Measurements from ENCODE around the gene SMARCB1.

DNA sequence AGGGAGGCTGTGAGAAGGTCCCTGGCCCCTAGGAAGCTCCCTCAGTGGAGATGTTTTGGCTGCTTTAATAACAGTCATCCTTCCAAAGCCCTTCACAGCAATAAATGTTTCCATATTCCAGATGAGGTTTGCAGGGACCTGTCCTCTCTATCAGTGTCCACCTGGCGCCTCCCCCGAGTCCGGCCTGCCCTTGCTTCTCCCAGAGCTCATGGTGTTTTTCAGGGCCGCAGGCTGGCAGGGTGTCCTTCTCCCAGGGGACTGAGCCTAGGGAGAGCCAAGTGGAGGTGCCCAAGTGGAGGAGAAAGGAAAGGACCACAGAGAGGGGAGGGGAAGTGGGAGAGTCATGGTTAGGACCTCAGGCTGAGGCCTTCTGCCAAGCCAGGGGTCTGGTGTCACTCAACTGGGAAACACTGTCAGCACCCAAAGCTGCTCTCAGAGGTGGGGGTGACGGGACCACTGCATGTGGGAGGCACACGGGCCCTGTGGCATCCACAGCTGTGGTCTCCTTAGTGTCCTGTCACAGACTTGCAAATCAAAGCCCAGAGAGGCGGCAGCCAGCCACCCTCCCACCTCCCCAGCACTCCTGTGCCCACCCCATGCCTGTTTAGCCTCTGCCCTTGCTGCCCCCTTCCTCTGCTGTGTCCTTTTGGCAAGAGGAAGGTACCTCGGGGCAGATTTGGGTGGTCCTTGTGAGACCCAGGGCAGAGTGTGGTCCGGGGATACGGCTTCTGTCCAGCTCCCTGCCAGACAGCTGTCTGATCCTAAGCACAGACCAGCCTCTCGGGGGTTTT is 45.7 kb downstream of the SMARCB1 start:
- TF ChIP-seq, protein P1, sequence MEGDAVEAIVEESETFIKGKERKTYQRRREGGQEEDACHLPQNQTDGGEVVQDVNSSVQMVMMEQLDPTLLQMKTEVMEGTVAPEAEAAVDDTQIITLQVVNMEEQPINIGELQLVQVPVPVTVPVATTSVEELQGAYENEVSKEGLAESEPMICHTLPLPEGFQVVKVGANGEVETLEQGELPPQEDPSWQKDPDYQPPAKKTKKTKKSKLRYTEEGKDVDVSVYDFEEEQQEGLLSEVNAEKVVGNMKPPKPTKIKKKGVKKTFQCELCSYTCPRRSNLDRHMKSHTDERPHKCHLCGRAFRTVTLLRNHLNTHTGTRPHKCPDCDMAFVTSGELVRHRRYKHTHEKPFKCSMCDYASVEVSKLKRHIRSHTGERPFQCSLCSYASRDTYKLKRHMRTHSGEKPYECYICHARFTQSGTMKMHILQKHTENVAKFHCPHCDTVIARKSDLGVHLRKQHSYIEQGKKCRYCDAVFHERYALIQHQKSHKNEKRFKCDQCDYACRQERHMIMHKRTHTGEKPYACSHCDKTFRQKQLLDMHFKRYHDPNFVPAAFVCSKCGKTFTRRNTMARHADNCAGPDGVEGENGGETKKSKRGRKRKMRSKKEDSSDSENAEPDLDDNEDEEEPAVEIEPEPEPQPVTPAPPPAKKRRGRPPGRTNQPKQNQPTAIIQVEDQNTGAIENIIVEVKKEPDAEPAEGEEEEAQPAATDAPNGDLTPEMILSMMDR (IDR thresholded peaks at IDR 0.05; ENCODE audit: low read length), result no peak
- no peak for TF ChIP-seq EZH2 (IDR thresholded peaks at IDR 0.05; ENCODE audit: borderline replicate concordance, low read length)

Data from OCI-LY1 (cell line).